H1 (cell line): Measurements from ENCODE around the gene CPA2. TPM values are rescaled to one million over a fixed set of nuclear protein-coding genes. Genes with fewer than 3 reads are reported as not detected.

Experiments
- CTCF ChIA-PET: fragments of 300-600 bp; sonication (Branson Sonifier 250); formaldehyde crosslinking; loops from one replicate; lab custom pipeline; 2021; ENCODE audit not compliant: partially characterized antibody; lab: Charles Lee
- POLR2A ChIA-PET: fragments of 300-600 bp; sonication (Branson Sonifier 250); formaldehyde crosslinking; loops from one replicate; lab custom pipeline; 2021; ENCODE audit warnings: inconsistent platforms; ENCODE audit not compliant: partially characterized antibody; lab: Charles Lee
- DNase-seq, 2 experiments: peaks; one replicate each; pipeline versions ENCODE4 v3.0.0 to v3.0.0-alpha.2; 2010 to 2022; ENCODE audit warnings: low spot score in 2 of 2, low read depth in 1 of 2, mixed read lengths in 1 of 2
- FAIRE-seq: peaks from 2 replicates; lab custom pipeline; 2011; peaks lifted over from hg19 to GRCh38; lab: Jason Lieb, UNC
- H2AFZ ChIP-seq: 2 replicates; pipeline ENCODE4 v1.8.1; 2012; ENCODE audit warnings: low read length, inconsistent platforms
- H2AK5ac ChIP-seq: 2 replicates; pipeline ENCODE4 v1.6.1; 2013; ENCODE audit warnings: low read depth, low read length
- H2BK120ac ChIP-seq: replicated peaks from 2 replicates; pipeline ENCODE3; 2013; ENCODE audit warnings: low read depth, low read length, inconsistent platforms
- H2BK12ac ChIP-seq: 2 replicates; pipeline ENCODE4 v1.6.1; 2013; ENCODE audit warnings: low read depth, low read length
- H2BK15ac ChIP-seq: 2 replicates; pipeline ENCODE4 v1.6.1; 2013; ENCODE audit warnings: low read length
- H2BK20ac ChIP-seq: 2 replicates; pipeline ENCODE4 v1.6.1; 2013; ENCODE audit warnings: low read length
- H2BK5ac ChIP-seq: 2 replicates; pipeline ENCODE4 v1.6.1; 2013; ENCODE audit warnings: low read depth, low read length
- H3K14ac ChIP-seq: 2 replicates; pipeline ENCODE4 v1.6.1; 2013; ENCODE audit warnings: inconsistent platforms; ENCODE audit not compliant: insufficient read length
- H3K18ac ChIP-seq: 2 replicates; pipeline ENCODE4 v1.6.1; 2013; ENCODE audit warnings: low read length; ENCODE audit errors: extremely low read depth
- H3K23ac ChIP-seq: 2 replicates; pipeline ENCODE4 v1.6.1; 2013; ENCODE audit warnings: inconsistent platforms; ENCODE audit not compliant: insufficient read length
- H3K23me2 ChIP-seq: 2 replicates; pipeline ENCODE4 v1.6.1; 2013; ENCODE audit warnings: low read depth, low read length
- H3K27ac ChIP-seq: 2 replicates; pipeline ENCODE4 v1.6.1; 2011; ENCODE audit warnings: low read depth, low read length, inconsistent platforms
- H3K27me3 ChIP-seq, 4 experiments: replicated peaks in 1 of 4; 1 replicate in 1 of 4; 2 replicates in 3 of 4; pipeline versions ENCODE4 v1.6.1 to v1.8.1; 2011 to 2013; ENCODE audit warnings: low read length in 3 of 4, mild to moderate bottlenecking in 3 of 4, inconsistent platforms in 2 of 4, mixed read lengths in 2 of 4, moderate library complexity in 1 of 4; ENCODE audit not compliant: control insufficient read depth in 3 of 4, insufficient read depth in 3 of 4; ENCODE audit errors: extremely low read depth in 1 of 4
- H3K36me3 ChIP-seq, 4 experiments: 2 replicates each; pipeline versions ENCODE4 v1.6.1 to v1.8.1; 2011 to 2013; ENCODE audit warnings: mild to moderate bottlenecking in 4 of 4, low read length in 3 of 4, moderate library complexity in 2 of 4, control low read depth in 1 of 4, inconsistent platforms in 1 of 4; ENCODE audit not compliant: insufficient read depth in 4 of 4, control insufficient read depth in 2 of 4
- H3K4ac ChIP-seq: replicated peaks from 2 replicates; pipeline ENCODE3; 2013; ENCODE audit warnings: low read length, low read depth, mixed read lengths, inconsistent platforms; ENCODE audit not compliant: insufficient read length
- H3K4me1 ChIP-seq, 4 experiments: replicated peaks in 1 of 4; 1 replicate in 1 of 4; 2 replicates in 3 of 4; pipeline versions ENCODE4 v1.6.1 to v1.8.1; 2011 to 2013; ENCODE audit warnings: low read length in 3 of 4, inconsistent platforms in 2 of 4, mixed read lengths in 1 of 4; ENCODE audit not compliant: insufficient read depth in 4 of 4, control insufficient read depth in 3 of 4
- H3K4me2 ChIP-seq, 2 experiments: 2 replicates each; pipeline versions ENCODE4 v1.6.1 to v1.8.1; 2011 to 2013; ENCODE audit warnings: low read depth in 2 of 2, low read length in 2 of 2, control low read depth in 1 of 2, inconsistent platforms in 1 of 2, mild to moderate bottlenecking in 1 of 2; ENCODE audit not compliant: insufficient read depth in 1 of 2
- H3K4me3 ChIP-seq, 4 experiments: fragments of 200-600, 300-600 bp in 1 of 4; sonication (generic), shearing (Covaris generic), sonication (Bioruptor Twin) in 1 of 4; 2 replicates each; pipeline versions ENCODE4 v1.5.1 to v1.8.1; 2011 to 2016; ENCODE audit warnings: low read length in 4 of 4, low read depth in 3 of 4, control low read depth in 2 of 4, inconsistent platforms in 2 of 4, mild to moderate bottlenecking in 2 of 4, mixed read lengths in 1 of 4, moderate library complexity in 1 of 4; ENCODE audit not compliant: insufficient read depth in 2 of 4; ENCODE audit errors: extremely low read depth in 1 of 4
- H3K56ac ChIP-seq: replicated peaks from 2 replicates; pipeline ENCODE3; 2013; ENCODE audit warnings: low read depth, mild to moderate bottlenecking, mixed read lengths, low read length, inconsistent platforms; ENCODE audit not compliant: insufficient read length
- H3K79me1 ChIP-seq: 2 replicates; pipeline ENCODE4 v1.6.1; 2013; ENCODE audit warnings: low read depth, low read length, control low read depth
- H3K79me2 ChIP-seq, 2 experiments: 2 replicates each; pipeline versions ENCODE4 v1.6.1 to v1.8.1; 2012 to 2013; ENCODE audit warnings: low read length in 2 of 2, mild to moderate bottlenecking in 2 of 2, inconsistent platforms in 1 of 2; ENCODE audit not compliant: insufficient read depth in 2 of 2, control insufficient read depth in 1 of 2
- H3K9ac ChIP-seq, 4 experiments: replicated peaks in 1 of 4; 1 replicate in 1 of 4; 2 replicates in 3 of 4; pipeline versions ENCODE4 v1.6.1 to v1.8.1; 2011 to 2013; ENCODE audit warnings: low read depth in 3 of 4, low read length in 3 of 4, control low read depth in 2 of 4, mild to moderate bottlenecking in 2 of 4, moderate library complexity in 2 of 4, inconsistent platforms in 1 of 4; ENCODE audit errors: extremely low read depth in 1 of 4
- H3K9me3 ChIP-seq, 2 experiments: 2 replicates each; pipeline versions ENCODE4 v1.6.1 to v1.8.1; 2012 to 2013; ENCODE audit warnings: mild to moderate bottlenecking in 2 of 2, moderate library complexity in 2 of 2, control low read depth in 1 of 2, inconsistent platforms in 1 of 2, low read depth in 1 of 2, low read length in 1 of 2, mixed read lengths in 1 of 2; ENCODE audit not compliant: insufficient read depth in 2 of 2
- H4K20me1 ChIP-seq, 2 experiments: replicated peaks in 1 of 2; 2 replicates each; pipeline versions ENCODE3 to v1.8.1; 2011 to 2013; ENCODE audit warnings: inconsistent platforms in 2 of 2, low read length in 2 of 2, mild to moderate bottlenecking in 1 of 2; ENCODE audit not compliant: insufficient read depth in 2 of 2, control insufficient read depth in 1 of 2
- H4K5ac ChIP-seq: 2 replicates; pipeline ENCODE4 v1.6.1; 2013; ENCODE audit warnings: low read length, low read depth, mixed read lengths, inconsistent platforms; ENCODE audit not compliant: insufficient read length
- H4K8ac ChIP-seq: 2 replicates; pipeline ENCODE4 v1.8.0; 2013; ENCODE audit warnings: mild to moderate bottlenecking, moderate library complexity, low read length, inconsistent platforms; ENCODE audit not compliant: insufficient read depth; ENCODE audit errors: extremely low read depth
- H4K91ac ChIP-seq: replicated peaks from 2 replicates; pipeline ENCODE3; 2013; ENCODE audit warnings: low read length, mixed read lengths, inconsistent platforms; ENCODE audit not compliant: insufficient read length
- CEBPB ChIP-seq: IDR thresholded peaks from 2 replicates; pipeline ENCODE4 v1.6.1; 2012; ENCODE audit warnings: low read depth, low read length
- EGR1 ChIP-seq: IDR thresholded peaks from 2 replicates; pipeline ENCODE4 v1.6.1; 2011; ENCODE audit warnings: low read depth, low read length, borderline replicate concordance
- FOSL1 ChIP-seq: IDR thresholded peaks from 2 replicates; pipeline ENCODE4 v1.6.1; 2011; ENCODE audit warnings: mild to moderate bottlenecking, low read depth, low read length, moderate library complexity; ENCODE audit not compliant: insufficient read depth
- NANOG ChIP-seq: IDR thresholded peaks from 2 replicates; pipeline ENCODE4 v1.6.1; 2011; ENCODE audit warnings: low read length, low read depth, mild to moderate bottlenecking, inconsistent platforms; ENCODE audit not compliant: insufficient read depth, poor library complexity, severe bottlenecking
- POLR2AphosphoS5 ChIP-seq: IDR thresholded peaks from 2 replicates; pipeline ENCODE4 v1.6.1; 2011; ENCODE audit warnings: low read depth, low read length
- SIRT6 ChIP-seq: IDR thresholded peaks from one replicate; pipeline ENCODE4 v1.7.1; 2012; ENCODE audit warnings: low read length, inconsistent platforms
- TBP ChIP-seq: IDR thresholded peaks from 2 replicates; pipeline ENCODE4 v1.6.1; 2011; ENCODE audit warnings: low read depth, low read length, improper control_type of control experiment
- ZNF274 ChIP-seq: IDR thresholded peaks from 2 replicates; pipeline ENCODE4 v1.7.0; 2012; ENCODE audit warnings: low read length, borderline replicate concordance; ENCODE audit errors: extremely low read depth
- WGBS, 2 experiments: shearing (Covaris generic) in 1 of 2; methylation state at CpG; one replicate each; pipeline versions ENCODE4 v1.1.6 to v1.1.7; 2013 to 2015; ENCODE audit warnings: low lambda C conversion rate in 2 of 2, mixed read lengths in 2 of 2, inconsistent platforms in 1 of 2, low coverage in 1 of 2, missing lambda C conversion rate in 1 of 2; ENCODE audit not compliant: insufficient replicate concordance in 2 of 2, insufficient coverage in 1 of 2, insufficient read length in 1 of 2; ENCODE audit errors: extremely low coverage in 1 of 2, missing lambda C conversion rate in 1 of 2; 5-methylcytosine and 5-hydroxymethylcytosine counted together
- polyA plus RNA-seq, 7 experiments: library from polyadenylated mRNA; depleted of rRNA in 3 of 7; stranded (reverse) in 5 of 7; unstranded in 2 of 7; fragments of >200 nt in 5 of 7; fragments of 200-250 nt in 2 of 7; gene quantifications; 1 replicate in 5 of 7; 2 replicates in 1 of 7; 4 replicates in 1 of 7; pipeline versions ENCODE4 v1.2.1 to v1.2.3, GENCODE V29; 2011 to 2013; ENCODE audit warnings: missing spikeins in 2 of 7, mixed read lengths in 2 of 7
- total RNA-seq: library from RNA; stranded (reverse); fragmentation: NEBNext Ultra II Directional; extraction: Animal tissue kit (Norgen Biotek cat#: 25700); gene quantifications from 2 replicates; pipeline ENCODE4 v1.2.1, GENCODE V29; 2021
- TF ChIP-seq, protein P1 (sequence below): IDR thresholded peaks from 2 replicates; pipeline ENCODE4 v1.6.1; 2011; ENCODE audit warnings: low read depth, mild to moderate bottlenecking, low read length; ENCODE audit not compliant: insufficient read depth

The CPA2 gene
- total and polyA plus RNA-seq, 2 of the 8 experiments (the other 6 are each of a cell fraction or from before 2014, with no cell fraction given): 0.21 TPM; not detected in 1

- no peak for DNase-seq
- ChIA-PET POLR2A (no interaction called here), CTCF (no interaction called here)
Observed at GRCh38 chr7:130299866-130300265, 33.2 kb downstream of the CPA2 start.

More at GRCh38 chr7:130299866-130300265, 33.2 kb downstream of the CPA2 start:
- Histone ChIP-seq H2BK20ac (no peak overlapping the region), H2BK15ac (no peak overlapping the region), H3K27ac (no peak overlapping the region), H4K8ac (no peak overlapping the region), H3K9me3 (no peaks in the 10 kb centered on the region), H3K9ac (no peak overlapping the region), H4K91ac (no peak overlapping the region), H2AFZ (no peak overlapping the region), H4K20me1 (no peaks in the 10 kb centered on the region), H3K14ac (no peak overlapping the region), H3K4me1 (no peaks in the 10 kb centered on the region), H2BK120ac (no peak overlapping the region), H3K4me2 (no peak overlapping the region), H3K79me2 (no peaks in the 10 kb centered on the region), H3K79me1 (no peaks in the 10 kb centered on the region), H3K27me3 (no peaks in the 10 kb centered on the region), H3K18ac (no peak overlapping the region), H3K36me3 (no peaks in the 10 kb centered on the region), H3K23ac (no peak overlapping the region), H2BK5ac (no peak overlapping the region), H2BK12ac (no peak overlapping the region), H3K23me2 (no peaks in the 10 kb centered on the region), H3K4me3 (no peak overlapping the region), H3K56ac (no peak overlapping the region), H4K5ac (no peak overlapping the region), H3K4ac (no peak overlapping the region), H2AK5ac (no peak overlapping the region)
- TF ChIP-seq FOSL1: no peak
- TF ChIP-seq ZNF274: no peak
- TF ChIP-seq CEBPB: no peak
- TF ChIP-seq SIRT6: no peak
- TF ChIP-seq POLR2AphosphoS5: no peak
- TF ChIP-seq, protein P1, sequence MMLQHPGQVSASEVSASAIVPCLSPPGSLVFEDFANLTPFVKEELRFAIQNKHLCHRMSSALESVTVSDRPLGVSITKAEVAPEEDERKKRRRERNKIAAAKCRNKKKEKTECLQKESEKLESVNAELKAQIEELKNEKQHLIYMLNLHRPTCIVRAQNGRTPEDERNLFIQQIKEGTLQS: no peak
- no peak for TF ChIP-seq EGR1
- TF ChIP-seq NANOG: no peak
- TF ChIP-seq TBP: no peak
- no peak for FAIRE-seq
- WGBS, 2 experiments: 89% methylated on average over 7 of the region's 7 CpGs; no CpG with 5 or more reads in 1 of the 2 experiments
